Uterus (tissue), 4 donors: ENCODE measurements around the gene KCNQ1. TPM values are rescaled to one million over a fixed set of nuclear protein-coding genes. Genes with fewer than 3 reads are reported as not detected.

Source experiments
- DNase-seq, 2 donors: peaks; one replicate each; pipeline ENCODE4 v3.0.0-alpha.2; 2019 to 2020
- H3K27ac ChIP-seq, 2 donors: fragments of 200-600 bp; sonication (generic); 1 replicate in 1 of 2; 2 replicates in 1 of 2; pipeline ENCODE4 v1.5.1; 2016 to 2018
- H3K27me3 ChIP-seq, 2 donors: fragments of 200-600 bp; sonication (generic); one replicate each; pipeline ENCODE4 v1.5.1; 2018 to 2019; ENCODE audit warnings: control low read depth in 1 of 2
- H3K36me3 ChIP-seq, 2 donors: fragments of 200-600 bp; sonication (generic); one replicate each; pipeline ENCODE4 v1.5.1; 2019; ENCODE audit warnings: control low read depth in 1 of 2
- H3K4me1 ChIP-seq, 2 donors: fragments of 200-600 bp; sonication (generic); one replicate each; pipeline ENCODE4 v1.5.1; 2018 to 2019; ENCODE audit warnings: control low read depth in 1 of 2
- H3K4me3 ChIP-seq, 2 donors: fragments of 200-600 bp; sonication (generic); 1 replicate in 1 of 2; 2 replicates in 1 of 2; pipeline ENCODE4 v1.5.1; 2018 to 2019; ENCODE audit warnings: mild to moderate bottlenecking in 1 of 2
- H3K9me3 ChIP-seq, 2 donors: fragments of 200-600 bp; sonication (generic); one replicate each; pipeline ENCODE4 v1.5.1; 2019; ENCODE audit warnings: control low read depth in 1 of 2
- POLR2A ChIP-seq, 2 donors: fragments of 450-650 bp; IDR thresholded peaks; one replicate each; pipeline ENCODE4 v1.6.1; 2016; ENCODE audit warnings: antibody characterized with exemption in 2 of 2, mild to moderate bottlenecking in 1 of 2, moderate library complexity in 1 of 2
- intact Hi-C: fragments of 100-400 bp; cut with DNase I; formaldehyde crosslinking; loops from one replicate; pipeline ENCODE4 v1.15.1; 2023; ENCODE audit warnings: low total_unique reads
- total RNA-seq, 4 donors: library from RNA; depleted of rRNA in 3 of 4; stranded (reverse); fragments of >200 nt in 3 of 4; gene quantifications; one replicate each; pipeline versions ENCODE4 v1.1.0 to v1.2.4, GENCODE V29; 2014 to 2023
- TF ChIP-seq, protein P1 (sequence below), 4 experiments: fragments of 200-600 bp in 2 of 4; fragments of 450-650 bp in 2 of 4; sonication (generic) in 2 of 4; IDR thresholded peaks; one replicate each; pipeline ENCODE4 v1.5.1; 2016 to 2019; ENCODE audit warnings: antibody characterized with exemption in 4 of 4, mild to moderate bottlenecking in 2 of 4, moderate library complexity in 1 of 4
- donor health status: DM: yes; HTN: yes; CAD: no.

The KCNQ1 gene
- total RNA-seq, 4 donors from 2014 or later = 2.6 to 10.4 (median 5.4) TPM

DNA sequence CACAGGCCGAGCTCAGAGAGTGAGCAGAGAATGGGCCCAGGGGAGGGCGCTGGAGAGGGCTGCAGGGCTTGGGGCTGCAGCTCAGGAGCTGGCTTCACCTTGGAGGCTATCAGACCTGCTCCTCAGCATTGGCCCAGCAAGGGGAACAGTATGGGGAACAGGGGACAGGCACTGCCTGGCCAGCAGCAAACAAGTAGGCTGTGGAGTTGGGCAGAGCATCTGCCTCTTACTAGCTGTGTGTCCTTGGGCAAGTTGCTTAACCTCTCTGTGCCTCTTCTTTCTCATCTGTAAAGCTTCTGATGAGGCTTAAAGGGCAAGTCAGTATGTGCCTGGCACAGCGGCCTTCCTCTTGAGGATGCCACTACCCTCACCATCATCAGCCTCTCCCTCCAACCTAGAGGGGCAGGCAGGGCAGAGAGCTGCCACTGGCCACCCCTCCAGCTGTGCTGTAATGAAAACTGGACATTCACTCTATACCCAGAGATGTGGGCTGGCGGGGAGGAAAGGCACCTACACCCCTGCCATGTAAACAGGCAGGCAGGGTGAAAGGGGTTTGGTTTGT lies 448.2 kb downstream of the KCNQ1 start:
- TF ChIP-seq, protein P1, sequence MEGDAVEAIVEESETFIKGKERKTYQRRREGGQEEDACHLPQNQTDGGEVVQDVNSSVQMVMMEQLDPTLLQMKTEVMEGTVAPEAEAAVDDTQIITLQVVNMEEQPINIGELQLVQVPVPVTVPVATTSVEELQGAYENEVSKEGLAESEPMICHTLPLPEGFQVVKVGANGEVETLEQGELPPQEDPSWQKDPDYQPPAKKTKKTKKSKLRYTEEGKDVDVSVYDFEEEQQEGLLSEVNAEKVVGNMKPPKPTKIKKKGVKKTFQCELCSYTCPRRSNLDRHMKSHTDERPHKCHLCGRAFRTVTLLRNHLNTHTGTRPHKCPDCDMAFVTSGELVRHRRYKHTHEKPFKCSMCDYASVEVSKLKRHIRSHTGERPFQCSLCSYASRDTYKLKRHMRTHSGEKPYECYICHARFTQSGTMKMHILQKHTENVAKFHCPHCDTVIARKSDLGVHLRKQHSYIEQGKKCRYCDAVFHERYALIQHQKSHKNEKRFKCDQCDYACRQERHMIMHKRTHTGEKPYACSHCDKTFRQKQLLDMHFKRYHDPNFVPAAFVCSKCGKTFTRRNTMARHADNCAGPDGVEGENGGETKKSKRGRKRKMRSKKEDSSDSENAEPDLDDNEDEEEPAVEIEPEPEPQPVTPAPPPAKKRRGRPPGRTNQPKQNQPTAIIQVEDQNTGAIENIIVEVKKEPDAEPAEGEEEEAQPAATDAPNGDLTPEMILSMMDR (IDR thresholded peaks at IDR 0.05) = no peak
- no peak for TF ChIP-seq POLR2A (IDR thresholded peaks at IDR 0.05)
- Histone ChIP-seq H3K4me1 (peaks cover 14 to 15% of the 10 kb centered on the region in 2 donors), H3K4me3 (no peak overlapping the region), H3K9me3 (no peaks in the 10 kb centered on the region), H3K36me3 (no peaks in the 10 kb centered on the region), H3K27ac (peak overlapping the region; percentile 90), H3K27me3 (no peaks in the 10 kb centered on the region)
- intact Hi-C loops = loop anchor here (10.0 kb wide), 1 partner anchor 468 kb away; no protein-coding TSS in a partner anchor
- DNase-seq = no peak

DNA sequence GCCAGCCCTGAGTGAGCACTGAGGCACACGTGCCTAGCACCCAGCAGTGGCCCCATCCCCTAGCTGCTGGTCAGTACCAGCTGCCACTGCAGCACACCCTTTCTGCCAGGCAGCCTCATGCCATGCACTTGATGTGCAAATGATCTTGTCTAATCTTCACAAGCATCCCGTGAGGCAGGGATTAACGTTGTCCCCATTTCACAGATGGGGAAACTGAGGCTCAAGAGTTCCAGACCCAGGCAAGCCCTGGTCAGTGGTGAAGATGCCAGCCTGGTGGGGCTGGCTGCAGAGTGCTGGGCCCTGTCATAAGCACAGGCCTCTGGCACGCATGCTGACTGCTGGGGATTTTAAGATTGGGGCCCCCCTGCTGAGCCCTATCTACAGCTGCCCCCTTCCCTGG lies 449.1 kb downstream of the KCNQ1 start:
- Histone ChIP-seq H3K36me3 (no peaks in the 10 kb centered on the region), H3K9me3 (no peaks in the 10 kb centered on the region), H3K4me1 (peaks cover 12 to 15% of the 10 kb centered on the region in 2 donors), H3K4me3 (no peak overlapping the region), H3K27ac (no peak overlapping the region), H3K27me3 (no peaks in the 10 kb centered on the region)
- intact Hi-C loops = loop anchor here (10.0 kb wide), 1 partner anchor 469 kb away; no protein-coding TSS in a partner anchor
- no peak for DNase-seq
- TF ChIP-seq, protein P1 (IDR thresholded peaks at IDR 0.05) = no peak
- TF ChIP-seq POLR2A (IDR thresholded peaks at IDR 0.05) = no peak

DNA sequence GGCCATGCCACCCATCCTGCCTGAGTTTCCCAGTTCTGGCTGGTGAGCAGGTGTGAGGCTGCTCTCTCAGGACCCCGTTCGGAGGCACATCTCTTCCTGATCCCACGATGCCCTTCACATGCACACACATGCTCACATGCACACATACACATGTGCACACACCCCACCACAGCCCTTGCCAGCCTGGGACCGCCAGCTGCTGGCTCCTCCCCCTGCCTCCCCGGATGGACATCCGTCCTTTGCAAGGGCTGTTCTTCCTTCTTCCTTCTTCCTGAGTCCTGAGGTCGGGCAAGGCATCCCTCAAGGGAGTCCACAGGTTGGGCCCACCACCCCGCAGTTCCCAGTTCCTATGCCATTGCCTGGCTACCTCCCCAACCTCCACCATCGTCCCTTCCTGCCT lies 451.2 kb downstream of the KCNQ1 start:
- H3K9me3 ChIP-seq = no peaks in the 10 kb centered on the region
- TF ChIP-seq, protein P1 (IDR thresholded peaks at IDR 0.05) = no peak
- TF ChIP-seq POLR2A (IDR thresholded peaks at IDR 0.05) = no peak
- no peaks in the 10 kb centered on the region for H3K27me3 ChIP-seq
- intact Hi-C loops = loop anchor here (10.0 kb wide), 1 partner anchor 471 kb away; no protein-coding TSS in a partner anchor
- H3K4me3 ChIP-seq = no peak overlapping the region
- H3K27ac ChIP-seq = no peak overlapping the region
- H3K4me1 ChIP-seq = peaks cover 9 to 12% of the 10 kb centered on the region in 2 donors
- DNase-seq = no peak
- no peaks in the 10 kb centered on the region for H3K36me3 ChIP-seq

DNA sequence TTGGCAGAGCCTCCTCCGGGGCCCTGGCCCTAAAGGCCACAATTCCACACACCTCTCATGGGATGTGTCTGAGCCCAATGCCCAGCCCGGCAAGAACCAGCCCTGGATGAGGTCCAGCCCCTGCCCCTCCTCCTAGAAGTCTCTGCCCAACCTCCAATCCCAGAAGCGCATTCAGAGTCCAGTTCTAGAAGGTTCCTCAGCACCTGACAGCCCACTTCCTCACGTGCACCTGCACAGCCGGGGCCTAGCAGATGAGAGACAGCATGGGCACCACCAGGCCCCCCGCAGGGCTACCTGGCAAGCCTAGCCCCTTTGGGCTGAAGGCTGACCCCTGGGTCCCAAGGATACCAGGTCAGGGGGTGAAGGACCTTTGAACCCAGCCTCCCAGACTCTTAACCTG lies 452.2 kb downstream of the KCNQ1 start:
- H3K36me3 ChIP-seq = no peaks in the 10 kb centered on the region
- H3K9me3 ChIP-seq = no peaks in the 10 kb centered on the region
- H3K27me3 ChIP-seq = no peaks in the 10 kb centered on the region
- H3K4me1 ChIP-seq = peaks cover 0 to 4% of the 10 kb centered on the region in 2 donors
- DNase-seq = no peak
- no peak overlapping the region for H3K27ac ChIP-seq
- no peak overlapping the region for H3K4me3 ChIP-seq
- intact Hi-C loops = loop anchor here (10.0 kb wide), 1 partner anchor 472 kb away; no protein-coding TSS in a partner anchor
- TF ChIP-seq, protein P1 (IDR thresholded peaks at IDR 0.05) = no peak
- TF ChIP-seq POLR2A (IDR thresholded peaks at IDR 0.05) = no peak

DNA sequence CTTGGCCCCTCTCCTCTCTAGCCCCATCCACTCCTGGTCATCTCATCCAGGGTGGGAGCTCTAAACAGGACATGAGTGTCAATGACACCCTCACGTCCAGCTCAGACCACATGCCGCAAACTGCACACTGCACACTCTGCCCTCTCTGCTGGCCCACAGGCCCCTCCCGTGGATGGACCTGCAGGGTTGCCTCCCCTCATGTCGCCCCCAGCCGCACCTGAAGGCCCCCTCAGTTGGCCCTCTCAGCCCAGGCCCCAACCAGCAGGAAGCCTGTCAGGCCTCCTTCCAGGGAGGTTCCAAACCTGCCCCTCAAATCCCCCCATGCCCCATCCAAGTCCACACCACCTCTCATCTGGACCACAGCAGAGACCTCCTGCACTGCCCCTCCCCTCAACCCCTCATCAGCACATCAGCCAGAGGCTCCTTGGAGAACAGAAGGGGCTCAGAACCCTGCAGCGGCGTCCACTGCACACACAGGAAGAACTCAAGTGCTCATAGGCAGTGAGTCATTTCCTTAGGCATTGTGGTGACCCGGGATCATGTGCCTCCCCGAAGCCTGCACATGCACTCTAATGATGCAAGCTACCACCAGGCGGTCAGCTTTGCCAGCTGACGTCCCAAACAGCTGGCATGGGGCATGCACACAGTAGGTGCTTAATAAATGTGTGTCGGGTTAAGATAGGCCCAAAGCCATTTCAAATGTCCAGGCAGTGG lies 453.7 kb downstream of the KCNQ1 start:
- Histone ChIP-seq H3K4me3 (no peak overlapping the region), H3K27ac (peak overlapping the region; percentile 62 to 65), H3K36me3 (no peaks in the 10 kb centered on the region), H3K4me1 (no peaks in the 10 kb centered on the region), H3K27me3 (no peaks in the 10 kb centered on the region), H3K9me3 (no peaks in the 10 kb centered on the region)
- TF ChIP-seq, protein P1 (IDR thresholded peaks at IDR 0.05) = no peak
- no peak for TF ChIP-seq POLR2A (IDR thresholded peaks at IDR 0.05)
- DNase-seq = peak in 1 of 2 donors; percentile 70
- intact Hi-C loops = loop anchor here (10.0 kb wide), 1 partner anchor 474 kb away; no protein-coding TSS in a partner anchor
